A549 (cell line): ENCODE results near the gene SAMD8. TPM values are rescaled to one million over a fixed set of nuclear protein-coding genes. Genes with fewer than 3 reads are reported as not detected.
A peak's percentile ranks its signal among the peaks of the same experiment; 100 is the strongest.

Source experiments
- ATAC-seq, 2 experiments: fragments of 200-7000 bp in 1 of 2; fragments of >200 bp in 1 of 2; cut with Nextera tagmentation in 1 of 2; cut with Tn5 transposase in 1 of 2; 3 replicates each; pipeline versions ENCODE4 v1.8.0 to v1.9.1; 2018 to 2020; ENCODE audit warnings: mild to moderate bottlenecking in 1 of 2, moderate library complexity in 1 of 2
- CTCF ChIA-PET: fragments of 300-600 bp; sonication (Branson Sonifier 250); formaldehyde crosslinking; extraction: SDS; loops from one replicate; lab custom pipeline; 2021; ENCODE audit warnings: antibody characterized with exemption, inconsistent platforms; lab: Yijun Ruan, JAX
- POLR2A ChIA-PET: fragments of 350-600 bp; formaldehyde crosslinking; extraction: SDS; loops from one replicate; lab custom pipeline; 2021; ENCODE audit warnings: antibody characterized with exemption, inconsistent platforms; lab: Yijun Ruan, JAX
- DNase-seq, 2 experiments: peaks; one replicate each; pipeline versions ENCODE4 v3.0.0 to v3.0.0-alpha.2; 2011 to 2016; ENCODE audit warnings: low read depth in 1 of 2, low spot score in 1 of 2
- FAIRE-seq: peaks from 2 replicates; lab custom pipeline; 2011; peaks lifted over from hg19 to GRCh38; lab: Jason Lieb, UNC
- H3K27ac ChIP-seq, 2 experiments: fragments of >200 bp; sonication (Bioruptor Twin); formaldehyde crosslinking; 3 replicates each; pipeline ENCODE4 v1.5.1; 2016 to 2017
- H3K4me1 ChIP-seq: fragments of >200 bp; sonication (Bioruptor Twin); formaldehyde crosslinking; 3 replicates; pipeline ENCODE4 v1.6.1; 2016
- H3K4me2 ChIP-seq: fragments of >200 bp; sonication (Bioruptor Twin); formaldehyde crosslinking; 3 replicates; pipeline ENCODE4 v1.6.1; 2016
- H3K4me3 ChIP-seq: fragments of >200 bp; sonication (Bioruptor Twin); formaldehyde crosslinking; 3 replicates; pipeline ENCODE4 v1.5.1; 2016
- H3K9me3 ChIP-seq: fragments of >200 bp; sonication (Bioruptor Twin); formaldehyde crosslinking; 3 replicates; pipeline ENCODE4 v1.6.1; 2016
- EHMT2 ChIP-seq: fragments of 200-600 bp; sonication (generic); IDR thresholded peaks from 2 replicates; pipeline ENCODE4 v1.6.1; 2016; ENCODE audit warnings: antibody characterized with exemption, low read depth, mild to moderate bottlenecking, moderate library complexity
- EP300 ChIP-seq, 2 experiments: fragments of >200 bp; sonication (Bioruptor Twin); formaldehyde crosslinking; IDR thresholded peaks; 2 replicates in 1 of 2; 3 replicates in 1 of 2; pipeline ENCODE4 v1.6.1; 2016 to 2017
- ESRRA ChIP-seq: fragments of 150-350 bp; IDR thresholded peaks from 2 replicates; pipeline ENCODE4 v1.6.1; 2014; ENCODE audit warnings: mild to moderate bottlenecking, low read length, borderline replicate concordance
- FOXS1 ChIP-seq: fragments of 250-450 bp; sonication (Bioruptor Pico); IDR thresholded peaks from 2 replicates; pipeline ENCODE4 v1.5.0; 2020; ENCODE audit warnings: mild to moderate bottlenecking, moderate library complexity
- GATA3 ChIP-seq: IDR thresholded peaks from 2 replicates; pipeline ENCODE4 v1.6.1; 2012; ENCODE audit warnings: borderline replicate concordance
- HEYL ChIP-seq: fragments of 250-450 bp; sonication (Bioruptor Pico); IDR thresholded peaks from 2 replicates; pipeline ENCODE4 v1.8.0; 2021; ENCODE audit warnings: mild to moderate bottlenecking, moderate library complexity
- HOXB5 ChIP-seq: fragments of 250-450 bp; sonication (Bioruptor Pico); IDR thresholded peaks from 2 replicates; pipeline ENCODE4 v1.5.0; 2020; ENCODE audit warnings: mild to moderate bottlenecking, moderate library complexity
- JUN ChIP-seq, 2 experiments: fragments of >200 bp; sonication (Bioruptor Twin); formaldehyde crosslinking; IDR thresholded peaks; 2 replicates in 1 of 2; 3 replicates in 1 of 2; pipeline ENCODE4 v1.6.1; 2016 to 2017
- JUNB ChIP-seq: fragments of >200 bp; sonication (Bioruptor Twin); formaldehyde crosslinking; IDR thresholded peaks from 2 replicates; pipeline ENCODE4 v1.6.1; 2016
- NFE2L2 ChIP-seq: fragments of 150-350 bp; conservative IDR thresholded peaks from 2 replicates; pipeline ENCODE4 v1.6.1; 2014; ENCODE audit warnings: low read length
- NR3C1 ChIP-seq: fragments of >200 bp; sonication (Bioruptor Twin); formaldehyde crosslinking; IDR thresholded peaks from 3 replicates; pipeline ENCODE4 v1.6.1; 2017
- POLR2A ChIP-seq: IDR thresholded peaks from 2 replicates; pipeline ENCODE4 v1.6.1; 2012; ENCODE audit warnings: mild to moderate bottlenecking, low read length
- RAD21 ChIP-seq, 2 experiments: fragments of >200 bp in 1 of 2; sonication (Bioruptor Twin) in 1 of 2; formaldehyde crosslinking in 1 of 2; IDR thresholded peaks in 1 of 2; conservative IDR thresholded peaks in 1 of 2; 2 replicates in 1 of 2; 3 replicates in 1 of 2; pipeline ENCODE4 v1.6.1; 2012 to 2018; ENCODE audit warnings: inconsistent platforms in 1 of 2
- RNF2 ChIP-seq: fragments of 200-600 bp; sonication (generic); IDR thresholded peaks from 2 replicates; pipeline ENCODE4 v1.6.1; 2016; ENCODE audit warnings: low read depth, mild to moderate bottlenecking, antibody characterized with exemption, moderate library complexity, borderline replicate concordance
- SMC3 ChIP-seq: fragments of >200 bp; sonication (Bioruptor Twin); formaldehyde crosslinking; IDR thresholded peaks from 3 replicates; pipeline ENCODE4 v1.6.1; 2018; ENCODE audit warnings: inconsistent platforms
- ZC3H11A ChIP-seq: fragments of 450-650 bp; IDR thresholded peaks from 2 replicates; pipeline ENCODE4 v1.6.1; 2014; ENCODE audit warnings: antibody characterized with exemption, mild to moderate bottlenecking
- ZSCAN20 ChIP-seq: fragments of 250-450 bp; sonication (Bioruptor Pico); IDR thresholded peaks from 2 replicates; pipeline ENCODE4 v1.8.0; 2022; ENCODE audit warnings: mild to moderate bottlenecking, moderate library complexity
- WGBS: methylation state at CpG from one replicate; pipeline ENCODE4 v1.1.6; 2017; ENCODE audit errors: missing lambda C conversion rate; 5-methylcytosine and 5-hydroxymethylcytosine counted together
- polyA plus RNA-seq, 4 experiments: library from polyadenylated mRNA; depleted of rRNA in 3 of 4; stranded (reverse); fragments of >200 nt; fragmentation: RNase III in 1 of 4; extraction: RNeasy Plus Mini Kit Qiagen cat#74134 plus additional on column Dnase treatment in 1 of 4; gene quantifications; 2 replicates in 3 of 4; 3 replicates in 1 of 4; pipeline ENCODE4 v1.2.3, GENCODE V29; 2011 to 2017
- TF ChIP-seq, protein P1 (sequence below): IDR thresholded peaks from 2 replicates; pipeline ENCODE4 v1.6.1; 2012
- TF ChIP-seq, protein P2 (sequence below): fragments of >200 bp; sonication (Bioruptor Twin); formaldehyde crosslinking; IDR thresholded peaks from 3 replicates; pipeline ENCODE4 v1.5.1; 2016
- TF ChIP-seq, protein P3 (sequence below): fragments of 250-450 bp; sonication (Bioruptor Pico); IDR thresholded peaks from 2 replicates; pipeline ENCODE4 v1.5.0; 2020; ENCODE audit warnings: low read depth, mild to moderate bottlenecking, moderate library complexity
- TF ChIP-seq, protein P4 (sequence below): IDR thresholded peaks from 2 replicates; pipeline ENCODE4 v1.6.1; 2012
- TF ChIP-seq, protein P5 (sequence below): IDR thresholded peaks from 2 replicates; pipeline ENCODE4 v1.6.1; 2012; ENCODE audit warnings: low read depth, borderline replicate concordance

Gene SAMD8
- polyA plus RNA-seq, 2 of the 4 experiments (the other 2 are of a cell fraction): 10.9 to 27.9 TPM

DNA sequence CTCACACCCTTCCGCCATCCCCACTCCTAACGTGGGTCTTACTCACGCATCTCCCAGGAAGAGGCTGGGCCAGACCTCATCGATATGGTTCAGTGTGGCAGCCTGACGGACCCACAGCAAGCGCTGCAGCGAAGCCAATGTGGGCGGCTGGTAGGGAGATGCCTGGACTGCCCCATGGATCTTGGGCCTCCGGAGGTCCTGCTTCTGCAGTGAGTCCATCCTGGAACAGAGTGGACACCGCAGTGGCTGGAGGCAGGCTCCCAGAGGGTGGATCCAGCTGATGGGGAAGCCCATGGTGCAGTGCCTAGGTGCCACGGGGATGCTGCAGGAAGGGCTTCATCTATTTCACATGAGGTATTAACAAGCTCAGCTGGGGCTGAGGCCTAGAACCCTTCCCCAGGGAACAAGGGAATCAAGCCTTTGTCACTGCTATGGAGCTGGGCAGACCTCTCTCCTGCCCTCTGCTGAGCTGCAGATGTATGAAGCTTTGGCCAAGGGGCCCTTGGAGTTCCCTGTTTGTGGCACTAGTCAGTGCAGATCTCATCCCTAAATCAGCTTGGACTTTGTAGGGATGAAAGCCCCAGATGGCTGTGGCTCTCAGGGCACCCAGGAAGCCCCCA is 13.7 kb upstream of the SAMD8 start:
- no peak overlapping the region for H3K4me2 ChIP-seq
- ATAC-seq (peak; percentile 55 to 56; a peak in 3 of 6 replicates), DNase-seq (peak in 1 of 2 experiments; percentile 36), FAIRE-seq (no peak)
- CTCF ChIA-PET: interaction anchor here (0.6 to 16.8 kb wide), 17 partner anchors 8 to 862 kb away, joined by 3 to 210 read pairs (median 3); partner anchors contain the start of gene COMTD1
- no peak for TF ChIP-seq NR3C1
- TF ChIP-seq, protein P1, sequence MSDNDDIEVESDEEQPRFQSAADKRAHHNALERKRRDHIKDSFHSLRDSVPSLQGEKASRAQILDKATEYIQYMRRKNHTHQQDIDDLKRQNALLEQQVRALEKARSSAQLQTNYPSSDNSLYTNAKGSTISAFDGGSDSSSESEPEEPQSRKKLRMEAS: no peak
- TF ChIP-seq, protein P2, sequence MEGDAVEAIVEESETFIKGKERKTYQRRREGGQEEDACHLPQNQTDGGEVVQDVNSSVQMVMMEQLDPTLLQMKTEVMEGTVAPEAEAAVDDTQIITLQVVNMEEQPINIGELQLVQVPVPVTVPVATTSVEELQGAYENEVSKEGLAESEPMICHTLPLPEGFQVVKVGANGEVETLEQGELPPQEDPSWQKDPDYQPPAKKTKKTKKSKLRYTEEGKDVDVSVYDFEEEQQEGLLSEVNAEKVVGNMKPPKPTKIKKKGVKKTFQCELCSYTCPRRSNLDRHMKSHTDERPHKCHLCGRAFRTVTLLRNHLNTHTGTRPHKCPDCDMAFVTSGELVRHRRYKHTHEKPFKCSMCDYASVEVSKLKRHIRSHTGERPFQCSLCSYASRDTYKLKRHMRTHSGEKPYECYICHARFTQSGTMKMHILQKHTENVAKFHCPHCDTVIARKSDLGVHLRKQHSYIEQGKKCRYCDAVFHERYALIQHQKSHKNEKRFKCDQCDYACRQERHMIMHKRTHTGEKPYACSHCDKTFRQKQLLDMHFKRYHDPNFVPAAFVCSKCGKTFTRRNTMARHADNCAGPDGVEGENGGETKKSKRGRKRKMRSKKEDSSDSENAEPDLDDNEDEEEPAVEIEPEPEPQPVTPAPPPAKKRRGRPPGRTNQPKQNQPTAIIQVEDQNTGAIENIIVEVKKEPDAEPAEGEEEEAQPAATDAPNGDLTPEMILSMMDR: no peak
- TF ChIP-seq, protein P3, sequence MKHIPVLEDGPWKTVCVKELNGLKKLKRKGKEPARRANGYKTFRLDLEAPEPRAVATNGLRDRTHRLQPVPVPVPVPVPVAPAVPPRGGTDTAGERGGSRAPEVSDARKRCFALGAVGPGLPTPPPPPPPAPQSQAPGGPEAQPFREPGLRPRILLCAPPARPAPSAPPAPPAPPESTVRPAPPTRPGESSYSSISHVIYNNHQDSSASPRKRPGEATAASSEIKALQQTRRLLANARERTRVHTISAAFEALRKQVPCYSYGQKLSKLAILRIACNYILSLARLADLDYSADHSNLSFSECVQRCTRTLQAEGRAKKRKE (CRISPR knock-in tag): no peak
- TF ChIP-seq EP300 (IDR thresholded peaks at IDR 0.05): no peak
- no peak for TF ChIP-seq HOXB5 (CRISPR knock-in tag)
- no peak for TF ChIP-seq SMC3
- no peak for TF ChIP-seq POLR2A
- TF ChIP-seq FOXS1: no peak
- no peak for TF ChIP-seq GATA3
- TF ChIP-seq, all 56 proteins: peak for 0
- POLR2A ChIA-PET: no interaction called here
- Histone ChIP-seq H3K27ac (no peak overlapping the region), H3K9me3 (no peaks in the 10 kb centered on the region), H3K4me1 (no peaks in the 10 kb centered on the region; the same call in 2 of the 3 replicates), H3K4me3 (no peak overlapping the region)
- WGBS: 78% methylated on average over 10 of the region's 11 CpGs

DNA sequence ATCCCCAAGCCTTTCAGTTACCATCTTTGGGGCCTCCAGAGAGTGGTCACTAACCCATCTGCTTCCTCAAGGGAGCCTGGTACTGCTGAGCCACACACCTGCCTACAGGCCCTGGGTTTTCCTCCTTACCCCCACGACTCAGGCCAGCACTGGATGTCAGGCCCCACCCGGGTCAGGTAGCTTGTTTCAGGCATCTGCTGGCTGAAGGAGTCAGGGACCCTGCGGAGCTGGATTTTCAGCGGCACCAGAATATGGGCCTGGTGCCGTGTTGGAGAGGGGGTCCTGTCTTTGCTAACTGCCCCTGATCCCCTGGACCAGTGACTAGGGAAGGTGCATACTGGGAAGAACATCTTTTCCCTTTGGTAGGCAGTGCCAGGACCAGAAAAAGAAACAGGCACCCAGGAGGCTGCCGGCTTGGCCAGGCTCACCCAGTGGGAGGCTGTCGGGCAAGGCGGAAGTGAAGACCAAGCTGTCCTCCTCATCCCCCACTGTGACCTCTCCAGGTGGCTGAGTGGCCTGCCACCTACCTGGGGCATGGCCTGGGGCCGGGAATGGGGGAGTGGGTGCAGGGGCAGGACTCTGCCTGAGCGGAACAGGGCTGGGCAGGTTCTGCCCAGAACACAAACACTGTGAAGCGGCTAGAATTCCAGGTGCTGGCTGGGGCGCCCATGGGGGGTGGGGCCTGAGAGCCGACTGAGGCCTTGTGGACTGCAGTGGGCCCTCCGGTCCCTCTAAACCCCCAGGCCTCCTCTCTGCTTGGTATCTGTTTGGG is 12.4 kb upstream of the SAMD8 start:
- no peak for ATAC-seq
- H3K4me3 ChIP-seq: no peak overlapping the region
- no peak overlapping the region for H3K4me2 ChIP-seq
- no peaks in the 10 kb centered on the region; the same call in 2 of the 3 replicates for H3K4me1 ChIP-seq
- no peak for TF ChIP-seq JUN (IDR thresholded peaks at IDR 0.05)
- TF ChIP-seq, protein P4, sequence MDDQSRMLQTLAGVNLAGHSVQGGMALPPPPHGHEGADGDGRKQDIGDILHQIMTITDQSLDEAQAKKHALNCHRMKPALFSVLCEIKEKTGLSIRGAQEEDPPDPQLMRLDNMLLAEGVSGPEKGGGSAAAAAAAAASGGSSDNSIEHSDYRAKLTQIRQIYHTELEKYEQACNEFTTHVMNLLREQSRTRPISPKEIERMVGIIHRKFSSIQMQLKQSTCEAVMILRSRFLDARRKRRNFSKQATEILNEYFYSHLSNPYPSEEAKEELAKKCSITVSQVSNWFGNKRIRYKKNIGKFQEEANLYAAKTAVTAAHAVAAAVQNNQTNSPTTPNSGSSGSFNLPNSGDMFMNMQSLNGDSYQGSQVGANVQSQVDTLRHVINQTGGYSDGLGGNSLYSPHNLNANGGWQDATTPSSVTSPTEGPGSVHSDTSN: no peak
- TF ChIP-seq FOXS1: no peak
- no peak for TF ChIP-seq RAD21 (conservative IDR thresholded peaks at IDR 0.05 in 1 of 2, IDR thresholded peaks at IDR 0.05 in 1 of 2)
- TF ChIP-seq NFE2L2: no peak
- no peak for TF ChIP-seq RNF2
- FAIRE-seq: no peak
- no peak for DNase-seq
- POLR2A ChIA-PET: no interaction called here
- no peaks in the 10 kb centered on the region for H3K9me3 ChIP-seq
- no peak overlapping the region for H3K27ac ChIP-seq
- CTCF ChIA-PET: interaction anchor here (0.5 to 16.8 kb wide), 38 partner anchors 8 to 975 kb away, joined by 3 to 210 read pairs (median 3); partner anchors contain the start of genes COMTD1 and SAMD8
- 61% methylated on average over 9 of the region's 14 CpGs for WGBS

DNA sequence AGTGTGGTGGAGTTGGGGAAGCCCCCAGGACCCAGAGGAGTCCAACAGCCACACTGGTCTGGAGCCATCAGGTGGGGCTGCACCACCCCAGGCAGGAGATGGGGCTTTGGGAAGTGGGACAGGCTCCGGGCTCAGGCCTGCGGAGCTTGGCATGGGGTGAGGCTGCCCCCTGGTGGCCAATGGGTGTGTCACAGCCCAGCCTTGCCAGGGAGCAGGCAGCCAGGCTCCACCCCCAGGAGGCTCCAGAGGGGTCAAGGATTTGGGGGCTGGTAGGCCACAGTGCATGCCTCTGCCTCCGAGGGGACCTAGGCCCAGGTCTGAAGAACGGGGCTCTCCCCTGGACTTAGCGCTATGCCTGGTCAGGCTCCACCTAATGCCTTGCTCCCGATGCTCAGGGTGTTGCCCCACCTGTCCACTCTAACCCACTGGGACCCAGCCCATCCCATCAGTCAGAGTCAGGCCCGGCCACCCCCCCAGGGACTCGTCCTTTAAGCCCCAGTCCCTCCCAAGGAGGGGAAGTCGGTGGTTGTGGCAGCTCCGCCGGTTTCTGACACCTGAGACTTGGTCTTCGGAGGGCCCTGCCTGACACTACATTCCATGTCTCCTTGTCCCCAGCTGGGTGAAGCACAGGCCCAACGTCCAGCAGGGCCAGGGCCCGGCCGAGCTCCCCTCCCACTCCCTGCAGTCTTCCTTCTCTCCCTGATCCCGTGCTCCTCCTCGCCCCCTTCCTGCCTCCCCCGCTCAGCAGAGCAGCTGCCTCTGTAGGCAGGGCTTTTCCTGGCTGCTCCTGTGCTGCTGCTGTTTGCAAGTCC is 11.3 kb upstream of the SAMD8 start:
- H3K27ac ChIP-seq: peak overlapping the region in 1 of 2 experiments; percentile 55; a peak in 2 of 6 replicates
- no peak overlapping the region for H3K4me3 ChIP-seq
- no peaks in the 10 kb centered on the region; the same call in 2 of the 3 replicates for H3K4me1 ChIP-seq
- WGBS: 32% methylated on average over 12 of the region's 18 CpGs
- peak overlapping the region; percentile 39; the same call in 2 of the 3 replicates for H3K4me2 ChIP-seq
- peak; percentile 82 to 96 for ATAC-seq
- no peaks in the 10 kb centered on the region for H3K9me3 ChIP-seq
- POLR2A ChIA-PET: no interaction called here
- FAIRE-seq: no peak
- peak; percentile 67 to 85 for DNase-seq
- CTCF ChIA-PET: interaction anchor here (0.5 to 16.8 kb wide), 34 partner anchors 10 to 1020 kb away, joined by 3 to 210 read pairs (median 4); partner anchors contain the start of genes COMTD1 and SAMD8
- TF ChIP-seq ZSCAN20 (CRISPR knock-in tag): no peak
- no peak for TF ChIP-seq ESRRA
- no peak for TF ChIP-seq ZC3H11A
- TF ChIP-seq, protein P2: peak; percentile 94
- peak; percentile 97 for TF ChIP-seq RAD21 (conservative IDR thresholded peaks at IDR 0.05 in 1 of 2, IDR thresholded peaks at IDR 0.05 in 1 of 2)
- TF ChIP-seq, protein P5, sequence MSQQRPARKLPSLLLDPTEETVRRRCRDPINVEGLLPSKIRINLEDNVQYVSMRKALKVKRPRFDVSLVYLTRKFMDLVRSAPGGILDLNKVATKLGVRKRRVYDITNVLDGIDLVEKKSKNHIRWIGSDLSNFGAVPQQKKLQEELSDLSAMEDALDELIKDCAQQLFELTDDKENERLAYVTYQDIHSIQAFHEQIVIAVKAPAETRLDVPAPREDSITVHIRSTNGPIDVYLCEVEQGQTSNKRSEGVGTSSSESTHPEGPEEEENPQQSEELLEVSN: no peak
- TF ChIP-seq RNF2: no peak
- TF ChIP-seq JUNB: no peak
- no peak for TF ChIP-seq EHMT2
- no peak for TF ChIP-seq HEYL
